Bronchial epithelial cell (primary cell): ENCODE data around the gene DRD2. TPM values are rescaled to one million over a fixed set of nuclear protein-coding genes. Genes with fewer than 3 reads are reported as not detected.

Source experiments
- DNase-seq: peaks from one replicate; pipeline ENCODE4 v3.0.0-alpha.2; 2010; ENCODE audit warnings: low read depth
- FAIRE-seq: peaks from 2 replicates; lab custom pipeline; 2011; peaks lifted over from hg19 to GRCh38; lab: Jason Lieb, UNC
- H3K27me3 ChIP-seq: 2 replicates; pipeline ENCODE4 v1.5.1; 2011; ENCODE audit warnings: low read length; ENCODE audit not compliant: control insufficient read depth, insufficient read depth
- H3K36me3 ChIP-seq: 2 replicates; pipeline ENCODE4 v1.5.1; 2011; ENCODE audit warnings: low read length; ENCODE audit not compliant: control insufficient read depth, insufficient read depth
- H3K4me3 ChIP-seq: 2 replicates; pipeline ENCODE4 v1.5.1; 2011; ENCODE audit warnings: mild to moderate bottlenecking, low read depth, low read length, control low read depth
- total RNA-seq: library from RNA; depleted of rRNA; stranded (reverse); fragments of >200 nt; gene quantifications from 2 replicates; pipeline ENCODE4 v1.2.1, GENCODE V29; 2014
- TF ChIP-seq, protein P1 (sequence below): IDR thresholded peaks from 2 replicates; pipeline ENCODE4 v1.5.1; 2011; ENCODE audit warnings: mild to moderate bottlenecking, moderate library complexity, low read length, control low read depth, inconsistent platforms; ENCODE audit not compliant: insufficient read depth, severe bottlenecking

DRD2 gene
- total RNA-seq, 1 donor from 2014 or later, result not detected

DNA sequence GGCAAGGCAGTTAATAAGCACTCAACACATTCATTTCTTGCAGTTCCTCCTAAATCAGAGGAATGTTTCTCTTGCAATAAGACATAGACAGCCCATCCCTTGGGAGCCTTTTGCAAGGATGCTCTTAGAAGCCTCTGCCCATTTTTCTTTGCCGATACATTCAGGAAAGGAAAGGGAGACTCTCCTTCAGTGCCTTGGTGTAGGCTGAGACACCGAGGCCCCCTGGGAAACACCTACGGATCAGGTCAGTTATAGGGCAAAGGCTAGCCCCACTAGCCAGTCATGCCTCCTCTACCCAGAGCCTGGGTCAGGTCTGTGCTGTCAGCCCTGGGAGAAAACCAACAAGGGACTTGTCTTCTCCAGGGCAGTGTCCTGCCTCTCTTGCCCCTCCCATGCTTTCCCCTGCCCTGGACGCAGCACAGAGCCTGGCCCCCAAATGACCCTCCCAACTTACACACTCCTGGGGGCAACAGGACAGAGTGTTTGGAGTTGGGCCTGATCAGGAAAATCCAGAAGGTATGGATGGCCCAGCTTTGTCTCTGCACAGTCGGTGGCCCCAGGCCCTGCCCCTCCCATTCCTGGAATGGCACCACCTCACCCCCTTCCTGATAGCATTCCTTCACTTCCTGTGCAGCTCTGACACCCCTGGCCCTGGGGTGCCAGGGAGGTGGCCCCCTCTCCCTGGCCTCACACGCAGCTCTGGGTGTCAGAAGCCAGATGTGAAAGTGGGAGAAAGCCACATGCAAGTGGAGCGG lies 69.3 kb downstream of the DRD2 start:
- FAIRE-seq, result peak; percentile 62
- H3K36me3 ChIP-seq, result no peaks in the 10 kb centered on the region
- H3K4me3 ChIP-seq, result no peak overlapping the region

DNA sequence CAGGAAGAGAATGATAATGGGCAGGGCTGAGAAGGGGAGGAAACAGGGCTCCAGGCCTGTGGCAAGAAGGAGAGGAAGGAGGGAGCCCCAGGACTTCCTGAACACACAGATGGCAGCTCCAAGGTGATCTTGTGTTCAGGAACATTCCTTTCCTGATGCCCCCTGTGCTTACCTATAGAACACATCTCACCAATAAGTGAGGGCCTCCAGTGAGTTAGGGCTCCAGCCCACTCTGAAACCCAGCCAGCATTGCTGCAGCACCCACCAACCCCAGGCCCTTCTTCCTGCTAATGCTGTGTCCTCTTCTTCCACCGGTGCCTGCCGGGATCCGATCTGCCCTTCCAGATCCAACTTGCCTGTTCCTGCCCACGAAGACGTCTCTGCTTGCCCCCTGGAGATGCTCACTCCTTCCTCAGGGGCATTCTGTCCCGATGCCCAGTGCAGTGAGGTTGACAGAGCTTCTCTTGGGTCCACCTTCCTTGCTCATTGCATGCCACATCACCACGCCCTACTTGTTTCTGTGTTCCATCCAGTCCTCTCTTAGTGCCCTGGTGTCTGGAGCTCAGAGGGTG lies 70.3 kb downstream of the DRD2 start:
- Histone ChIP-seq H3K36me3 (no peaks in the 10 kb centered on the region), H3K4me3 (no peak overlapping the region), H3K27me3 (no peaks in the 10 kb centered on the region)
- TF ChIP-seq, protein P1, sequence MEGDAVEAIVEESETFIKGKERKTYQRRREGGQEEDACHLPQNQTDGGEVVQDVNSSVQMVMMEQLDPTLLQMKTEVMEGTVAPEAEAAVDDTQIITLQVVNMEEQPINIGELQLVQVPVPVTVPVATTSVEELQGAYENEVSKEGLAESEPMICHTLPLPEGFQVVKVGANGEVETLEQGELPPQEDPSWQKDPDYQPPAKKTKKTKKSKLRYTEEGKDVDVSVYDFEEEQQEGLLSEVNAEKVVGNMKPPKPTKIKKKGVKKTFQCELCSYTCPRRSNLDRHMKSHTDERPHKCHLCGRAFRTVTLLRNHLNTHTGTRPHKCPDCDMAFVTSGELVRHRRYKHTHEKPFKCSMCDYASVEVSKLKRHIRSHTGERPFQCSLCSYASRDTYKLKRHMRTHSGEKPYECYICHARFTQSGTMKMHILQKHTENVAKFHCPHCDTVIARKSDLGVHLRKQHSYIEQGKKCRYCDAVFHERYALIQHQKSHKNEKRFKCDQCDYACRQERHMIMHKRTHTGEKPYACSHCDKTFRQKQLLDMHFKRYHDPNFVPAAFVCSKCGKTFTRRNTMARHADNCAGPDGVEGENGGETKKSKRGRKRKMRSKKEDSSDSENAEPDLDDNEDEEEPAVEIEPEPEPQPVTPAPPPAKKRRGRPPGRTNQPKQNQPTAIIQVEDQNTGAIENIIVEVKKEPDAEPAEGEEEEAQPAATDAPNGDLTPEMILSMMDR, result no peak
- FAIRE-seq (no peak), DNase-seq (peak; percentile 71)

More for the DNA sequence above, 69.3 kb downstream of the DRD2 start:
- TF ChIP-seq, protein P1, result no peak
- no peaks in the 10 kb centered on the region for H3K27me3 ChIP-seq
- DNase-seq, result no peak

DNA sequence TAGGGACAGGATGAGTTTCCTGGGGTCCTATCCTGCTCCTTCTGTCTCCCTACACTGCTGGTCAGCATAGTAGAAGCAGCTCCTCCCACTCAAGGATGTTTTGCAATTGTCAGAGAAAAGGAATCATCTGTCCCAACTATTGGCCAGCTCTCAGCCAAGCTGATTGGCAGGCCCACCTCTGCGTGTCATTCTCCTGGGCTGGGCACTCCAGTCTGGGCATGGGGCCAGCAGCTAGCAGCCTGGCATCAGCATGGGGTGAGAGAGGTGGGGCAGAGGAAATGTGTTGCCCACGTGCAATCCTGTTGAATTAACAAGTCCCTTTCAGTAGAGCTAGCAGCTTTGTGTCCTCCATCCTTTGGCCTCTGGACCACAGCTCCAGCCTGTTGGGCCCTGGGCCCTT lies 73.5 kb downstream of the DRD2 start:
- H3K27me3 ChIP-seq, result no peaks in the 10 kb centered on the region
- peak; percentile 94 for DNase-seq
- FAIRE-seq, result peak; percentile 91
- no peak overlapping the region for H3K4me3 ChIP-seq
- TF ChIP-seq, protein P1, result no peak
- H3K36me3 ChIP-seq, result no peaks in the 10 kb centered on the region

DNA sequence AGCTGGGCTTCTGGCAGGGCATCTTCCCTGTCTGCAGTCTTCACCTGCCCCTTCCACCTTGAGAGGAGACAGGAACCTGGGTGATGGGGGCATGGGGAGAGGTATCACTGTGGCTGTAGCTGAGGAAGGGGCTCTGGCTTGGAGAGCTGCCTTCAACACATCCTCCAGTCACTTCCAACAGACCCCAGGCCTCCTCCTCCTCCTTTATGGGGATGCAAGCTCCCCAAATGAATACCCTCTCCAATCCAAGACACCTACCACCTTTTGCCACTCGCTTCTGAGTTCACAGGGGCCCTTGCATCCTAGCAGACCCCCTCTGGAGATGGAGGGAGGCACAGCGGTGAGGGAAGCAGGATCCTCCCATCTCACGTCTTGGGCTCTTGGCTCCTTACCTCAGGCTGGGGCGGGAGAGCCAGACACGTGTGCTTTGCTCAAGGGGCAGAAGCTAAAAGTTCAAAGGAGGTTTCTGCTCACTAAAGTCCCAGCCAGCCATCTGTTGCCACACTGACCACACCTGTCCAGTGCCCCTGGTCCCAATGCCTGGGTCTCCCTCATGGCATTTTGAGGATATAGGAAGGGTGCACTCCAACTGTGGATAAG lies 74.5 kb downstream of the DRD2 start:
- no peaks in the 10 kb centered on the region for H3K27me3 ChIP-seq
- no peaks in the 10 kb centered on the region for H3K36me3 ChIP-seq
- no peak for DNase-seq
- FAIRE-seq, result no peak
- TF ChIP-seq, protein P1, result no peak
- no peak overlapping the region for H3K4me3 ChIP-seq

DNA sequence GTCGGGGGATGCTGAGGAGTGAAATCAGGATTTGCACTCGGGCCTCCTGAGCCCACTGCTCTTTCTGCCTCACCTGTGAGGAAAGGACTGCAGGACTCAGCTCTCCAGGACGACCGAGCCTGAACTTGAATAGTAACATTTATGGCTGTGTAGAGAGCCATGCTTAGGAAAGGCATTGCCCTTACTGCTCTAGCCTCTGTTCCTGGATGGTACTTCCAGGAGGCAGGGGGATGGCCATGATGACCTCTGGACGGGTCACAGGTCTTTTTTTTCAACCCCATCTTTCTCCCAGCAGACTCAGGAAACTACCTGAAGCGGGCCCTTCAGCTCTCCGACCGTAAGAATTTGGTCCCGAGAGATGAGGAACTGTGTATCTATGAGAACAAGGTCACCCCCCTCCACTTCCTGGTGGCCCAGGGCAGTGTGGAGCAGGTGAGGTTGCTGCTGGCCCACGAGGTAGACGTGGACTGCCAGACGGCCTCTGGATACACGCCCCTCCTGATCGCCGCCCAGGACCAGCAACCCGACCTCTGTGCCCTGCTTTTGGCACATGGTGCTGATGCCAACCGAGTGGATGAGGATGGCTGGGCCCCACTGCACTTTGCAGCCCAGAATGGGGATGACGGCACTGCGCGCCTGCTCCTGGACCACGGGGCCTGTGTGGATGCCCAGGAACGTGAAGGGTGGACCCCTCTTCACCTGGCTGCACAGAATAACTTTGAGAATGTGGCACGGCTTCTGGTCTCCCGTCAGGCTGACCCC lies 76.3 kb downstream of the DRD2 start:
- Histone ChIP-seq H3K4me3 (no peak overlapping the region), H3K27me3 (no peaks in the 10 kb centered on the region), H3K36me3 (no peaks in the 10 kb centered on the region)
- FAIRE-seq (no peak), DNase-seq (no peak)
- TF ChIP-seq, protein P1, result no peak
